GM12873 (cell line): Measurements from ENCODE around the gene FUBP3.

Experiments
- CTCF ChIP-seq: IDR thresholded peaks from 2 replicates; pipeline ENCODE4 v1.5.1; 2012; ENCODE audit warnings: low read depth, mild to moderate bottlenecking, moderate library complexity, low read length, control low read depth; ENCODE audit not compliant: insufficient read depth; ENCODE audit errors: missing control alignments

FUBP3 gene

DNA sequence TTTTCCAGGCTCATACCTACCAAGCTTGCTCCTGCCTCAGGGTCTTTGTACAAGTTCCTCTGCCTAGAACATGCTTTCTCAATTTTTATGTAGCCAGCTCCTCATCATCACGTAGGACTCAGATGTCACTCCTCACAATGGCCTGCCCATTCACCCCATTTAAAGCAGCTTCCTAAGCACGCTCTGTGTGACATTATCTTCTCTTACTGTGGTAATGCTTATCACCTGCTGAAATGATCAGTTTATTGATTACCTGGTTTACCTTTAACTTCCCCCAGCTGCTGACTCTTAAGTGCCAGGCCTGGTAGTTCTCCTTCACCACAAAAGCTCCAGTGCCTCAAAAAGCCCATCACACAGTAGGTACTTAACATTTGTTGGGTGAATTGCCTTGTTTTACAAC lies 13.6 kb downstream of the FUBP3 start:
- no peak for TF ChIP-seq CTCF

GRCh38 chr9:130597228-130597627 lies 17.9 kb downstream of the FUBP3 start:
- no peak for TF ChIP-seq CTCF

- no peak for TF ChIP-seq CTCF
Measured at GRCh38 chr9:130598188-130598587, 18.8 kb downstream of the FUBP3 start.

- no peak for TF ChIP-seq CTCF
Measured at GRCh38 chr9:130599625-130600024, 20.2 kb downstream of the FUBP3 start.

DNA sequence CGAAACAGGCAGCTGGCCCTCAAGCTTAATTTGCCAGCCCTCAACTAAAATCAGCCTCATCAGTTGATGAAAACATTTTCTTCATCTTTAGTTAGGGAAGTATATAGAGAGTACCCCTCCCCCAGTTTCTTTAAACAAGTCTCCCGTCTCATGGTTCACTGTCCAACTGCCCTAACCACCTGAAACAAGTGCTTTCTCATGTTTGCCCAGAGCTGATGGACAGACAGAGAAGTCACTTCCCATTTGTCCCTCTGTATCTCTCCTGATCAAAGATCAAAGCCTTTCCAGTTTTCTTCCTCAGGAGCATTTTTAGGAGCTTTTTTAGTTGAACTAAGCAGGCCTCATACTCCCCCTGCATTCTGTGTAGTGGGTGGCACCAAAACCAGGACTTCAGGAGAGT lies 21.7 kb downstream of the FUBP3 start:
- no peak for TF ChIP-seq CTCF

- no peak for TF ChIP-seq CTCF
Measured at GRCh38 chr9:130604295-130604694, 24.9 kb downstream of the FUBP3 start.

GRCh38 chr9:130606887-130607600 lies 27.7 kb downstream of the FUBP3 start:
- TF ChIP-seq CTCF, result no peak
